ENCODE data around the gene PGGHG. TPM values are rescaled to one million over a fixed set of nuclear protein-coding genes. Genes with fewer than 3 reads are reported as not detected.

PGGHG gene
- polyA plus RNA-seq, result 10 to 100 TPM; 10.3 to 38.9 TPM

GRCh38 chr11:288478-289397 is at the start of gene PGGHG:
PGGHG (plus strand) TSS chr11:289126; CDS start chr11:289817, 691 bp downstream.
- WGBS, 2 donors, result 1% methylated on average over 67 to 112 of the region's 112 CpGs

GRCh38 chr11:240315-240714 is 48.6 kb upstream of the PGGHG start:
- Histone ChIP-seq H3K4me3 (ENCODE audit: low read depth in 1 of 2, low read length in 2 of 2) (no peak overlapping the region), H3K9me3 (ENCODE audit: control insufficient read depth in 2 of 2, insufficient read depth in 1 of 2, low read depth in 1 of 2, low read length in 1 of 2) (no peaks in the 10 kb centered on the region), H3K4me1 (ENCODE audit: control insufficient read depth in 2 of 2, insufficient read depth in 2 of 2, low read length in 1 of 2) (no peaks in the 10 kb centered on the region), H3K36me3 (ENCODE audit: control insufficient read depth in 2 of 2, insufficient read depth in 2 of 2, low read length in 1 of 2) (peaks cover 0 to 13% of the 10 kb centered on the region in 2 donors), H3K27ac (ENCODE audit: low read depth in 2 of 2, low read length in 1 of 2) (no peak overlapping the region), H3K27me3 (ENCODE audit: control insufficient read depth in 1 of 2, insufficient read depth in 2 of 2, low read length in 2 of 2) (no peaks in the 10 kb centered on the region)
- WGBS, 2 donors, result 65 to 67% methylated on average over 1 of the region's 1 CpG

More at GRCh38 chr11:288478-289397, at the start of gene PGGHG:
- Histone ChIP-seq H3K27me3 (ENCODE audit: control insufficient read depth in 1 of 2, insufficient read depth in 2 of 2, low read length in 2 of 2) (no peaks in the 10 kb centered on the region), H3K9me3 (ENCODE audit: control insufficient read depth in 2 of 2, insufficient read depth in 1 of 2, low read depth in 1 of 2, low read length in 1 of 2) (no peaks in the 10 kb centered on the region), H3K27ac (ENCODE audit: low read depth in 2 of 2, low read length in 1 of 2) (peak within 1 kb of the TSS; percentile 8 to 21), H3K4me3 (ENCODE audit: low read depth in 1 of 2, low read length in 2 of 2) (peak within 1 kb of the TSS; percentile 48 to 55), H3K4me1 (ENCODE audit: control insufficient read depth in 2 of 2, insufficient read depth in 2 of 2, low read length in 1 of 2) (peaks cover 4 to 13% of the 10 kb centered on the region in 2 donors), H3K36me3 (ENCODE audit: control insufficient read depth in 2 of 2, insufficient read depth in 2 of 2, low read length in 1 of 2) (peaks cover 0 to 9% of the 10 kb centered on the region in 2 donors)

GRCh38 chr11:241634-242033 is 47.3 kb upstream of the PGGHG start:
- 91 to 92% methylated on average over 5 of the region's 5 CpGs for WGBS, 2 donors
- H3K27me3 ChIP-seq (ENCODE audit: control insufficient read depth in 1 of 2, insufficient read depth in 2 of 2, low read length in 2 of 2), result no peaks in the 10 kb centered on the region
- H3K36me3 ChIP-seq (ENCODE audit: control insufficient read depth in 2 of 2, insufficient read depth in 2 of 2, low read length in 1 of 2), result peaks cover 5 to 17% of the 10 kb centered on the region in 2 donors
- H3K9me3 ChIP-seq (ENCODE audit: control insufficient read depth in 2 of 2, insufficient read depth in 1 of 2, low read depth in 1 of 2, low read length in 1 of 2), result no peaks in the 10 kb centered on the region
- no peak overlapping the region for H3K27ac ChIP-seq (ENCODE audit: low read depth in 2 of 2, low read length in 1 of 2)
- H3K4me3 ChIP-seq (ENCODE audit: low read depth in 1 of 2, low read length in 2 of 2), result no peak overlapping the region
- H3K4me1 ChIP-seq (ENCODE audit: control insufficient read depth in 2 of 2, insufficient read depth in 2 of 2, low read length in 1 of 2), result no peaks in the 10 kb centered on the region

GRCh38 chr11:244376-244775 is 44.5 kb upstream of the PGGHG start:
- H3K36me3 ChIP-seq (ENCODE audit: control insufficient read depth in 2 of 2, insufficient read depth in 2 of 2, low read length in 1 of 2), result peaks cover 10 to 24% of the 10 kb centered on the region in 2 donors
- H3K27ac ChIP-seq (ENCODE audit: low read depth in 2 of 2, low read length in 1 of 2), result no peak overlapping the region
- no peaks in the 10 kb centered on the region for H3K9me3 ChIP-seq (ENCODE audit: control insufficient read depth in 2 of 2, insufficient read depth in 1 of 2, low read depth in 1 of 2, low read length in 1 of 2)
- no peak overlapping the region for H3K4me3 ChIP-seq (ENCODE audit: low read depth in 1 of 2, low read length in 2 of 2)
- 93 to 94% methylated on average over 2 of the region's 2 CpGs for WGBS, 2 donors
- H3K4me1 ChIP-seq (ENCODE audit: control insufficient read depth in 2 of 2, insufficient read depth in 2 of 2, low read length in 1 of 2), result no peaks in the 10 kb centered on the region
- H3K27me3 ChIP-seq (ENCODE audit: control insufficient read depth in 1 of 2, insufficient read depth in 2 of 2, low read length in 2 of 2), result no peaks in the 10 kb centered on the region

GRCh38 chr11:249062-249461 is 39.9 kb upstream of the PGGHG start:
- Histone ChIP-seq H3K9me3 (ENCODE audit: control insufficient read depth in 2 of 2, insufficient read depth in 1 of 2, low read depth in 1 of 2, low read length in 1 of 2) (no peaks in the 10 kb centered on the region), H3K4me1 (ENCODE audit: control insufficient read depth in 2 of 2, insufficient read depth in 2 of 2, low read length in 1 of 2) (no peaks in the 10 kb centered on the region), H3K36me3 (ENCODE audit: control insufficient read depth in 2 of 2, insufficient read depth in 2 of 2, low read length in 1 of 2) (peaks cover 20 to 36% of the 10 kb centered on the region in 2 donors), H3K27ac (ENCODE audit: low read depth in 2 of 2, low read length in 1 of 2) (no peak overlapping the region), H3K4me3 (ENCODE audit: low read depth in 1 of 2, low read length in 2 of 2) (no peak overlapping the region), H3K27me3 (ENCODE audit: control insufficient read depth in 1 of 2, insufficient read depth in 2 of 2, low read length in 2 of 2) (no peaks in the 10 kb centered on the region)
- WGBS, 2 donors, result 78 to 79% methylated on average over 8 of the region's 8 CpGs

GRCh38 chr11:250274-250673 is 38.7 kb upstream of the PGGHG start:
- H3K4me3 ChIP-seq (ENCODE audit: low read depth in 1 of 2, low read length in 2 of 2), result no peak overlapping the region
- H3K9me3 ChIP-seq (ENCODE audit: control insufficient read depth in 2 of 2, insufficient read depth in 1 of 2, low read depth in 1 of 2, low read length in 1 of 2), result no peaks in the 10 kb centered on the region
- WGBS, 2 donors, result 89 to 90% methylated on average over 5 of the region's 5 CpGs
- H3K36me3 ChIP-seq (ENCODE audit: control insufficient read depth in 2 of 2, insufficient read depth in 2 of 2, low read length in 1 of 2), result peaks cover 20 to 32% of the 10 kb centered on the region in 2 donors
- no peaks in the 10 kb centered on the region for H3K27me3 ChIP-seq (ENCODE audit: control insufficient read depth in 1 of 2, insufficient read depth in 2 of 2, low read length in 2 of 2)
- no peaks in the 10 kb centered on the region for H3K4me1 ChIP-seq (ENCODE audit: control insufficient read depth in 2 of 2, insufficient read depth in 2 of 2, low read length in 1 of 2)
- no peak overlapping the region for H3K27ac ChIP-seq (ENCODE audit: low read depth in 2 of 2, low read length in 1 of 2)

- peaks cover 18 to 29% of the 10 kb centered on the region in 2 donors for H3K36me3 ChIP-seq (ENCODE audit: control insufficient read depth in 2 of 2, insufficient read depth in 2 of 2, low read length in 1 of 2)
- H3K27ac ChIP-seq (ENCODE audit: low read depth in 2 of 2, low read length in 1 of 2), result no peak overlapping the region
Observed at GRCh38 chr11:250740-251299, 38.1 kb upstream of the PGGHG start.

GRCh38 chr11:251550-251949 is 37.4 kb upstream of the PGGHG start:
- peaks cover 15 to 27% of the 10 kb centered on the region in 2 donors for H3K36me3 ChIP-seq (ENCODE audit: control insufficient read depth in 2 of 2, insufficient read depth in 2 of 2, low read length in 1 of 2)
- H3K4me3 ChIP-seq (ENCODE audit: low read depth in 1 of 2, low read length in 2 of 2), result no peak overlapping the region
- H3K27ac ChIP-seq (ENCODE audit: low read depth in 2 of 2, low read length in 1 of 2), result no peak overlapping the region
- no peaks in the 10 kb centered on the region for H3K9me3 ChIP-seq (ENCODE audit: control insufficient read depth in 2 of 2, insufficient read depth in 1 of 2, low read depth in 1 of 2, low read length in 1 of 2)
- no peaks in the 10 kb centered on the region for H3K27me3 ChIP-seq (ENCODE audit: control insufficient read depth in 1 of 2, insufficient read depth in 2 of 2, low read length in 2 of 2)
- no peaks in the 10 kb centered on the region for H3K4me1 ChIP-seq (ENCODE audit: control insufficient read depth in 2 of 2, insufficient read depth in 2 of 2, low read length in 1 of 2)
- WGBS, 2 donors, result 78% methylated on average over 10 of the region's 10 CpGs

More at GRCh38 chr11:250740-251299, 38.1 kb upstream of the PGGHG start:
- H3K27me3 ChIP-seq (ENCODE audit: control insufficient read depth in 1 of 2, insufficient read depth in 2 of 2, low read length in 2 of 2), result no peaks in the 10 kb centered on the region
- 76 to 82% methylated on average over 10 of the region's 10 CpGs for WGBS, 2 donors
- no peaks in the 10 kb centered on the region for H3K9me3 ChIP-seq (ENCODE audit: control insufficient read depth in 2 of 2, insufficient read depth in 1 of 2, low read depth in 1 of 2, low read length in 1 of 2)
- H3K4me3 ChIP-seq (ENCODE audit: low read depth in 1 of 2, low read length in 2 of 2), result no peak overlapping the region
- no peaks in the 10 kb centered on the region for H3K4me1 ChIP-seq (ENCODE audit: control insufficient read depth in 2 of 2, insufficient read depth in 2 of 2, low read length in 1 of 2)

- no peak overlapping the region for H3K4me3 ChIP-seq (ENCODE audit: low read depth in 1 of 2, low read length in 2 of 2)
- H3K9me3 ChIP-seq (ENCODE audit: control insufficient read depth in 2 of 2, insufficient read depth in 1 of 2, low read depth in 1 of 2, low read length in 1 of 2), result no peaks in the 10 kb centered on the region
- H3K4me1 ChIP-seq (ENCODE audit: control insufficient read depth in 2 of 2, insufficient read depth in 2 of 2, low read length in 1 of 2), result no peaks in the 10 kb centered on the region
- H3K27me3 ChIP-seq (ENCODE audit: control insufficient read depth in 1 of 2, insufficient read depth in 2 of 2, low read length in 2 of 2), result no peaks in the 10 kb centered on the region
- H3K27ac ChIP-seq (ENCODE audit: low read depth in 2 of 2, low read length in 1 of 2), result no peak overlapping the region
- 83 to 90% methylated on average over 8 of the region's 8 CpGs for WGBS, 2 donors
- H3K36me3 ChIP-seq (ENCODE audit: control insufficient read depth in 2 of 2, insufficient read depth in 2 of 2, low read length in 1 of 2), result peaks cover 15 to 27% of the 10 kb centered on the region in 2 donors
Observed at GRCh38 chr11:252666-253065, 36.3 kb upstream of the PGGHG start.

Data from esophagus (tissue), 2 donors.